Smooth muscle cell (in vitro differentiated cells): ENCODE results near the gene ABLIM2. TPM values are rescaled to one million over a fixed set of nuclear protein-coding genes. Genes with fewer than 3 reads are reported as not detected.

Experiments used
- DNase-seq: peaks from one replicate; lab custom pipeline; 2025; ENCODE audit not compliant: unreplicated experiment; lab: John Stamatoyannopoulos, UW
- H2AFZ ChIP-seq: fragments of 200-600 bp; sonication (generic); 2 replicates; pipeline ENCODE4 v1.6.0; 2016; ENCODE audit warnings: antibody characterized with exemption, low read depth, mild to moderate bottlenecking
- H3F3A ChIP-seq: fragments of 200-600 bp; sonication (generic); 2 replicates; pipeline ENCODE4 v1.6.0; 2017; ENCODE audit warnings: antibody characterized with exemption, low read depth
- H3K27ac ChIP-seq: fragments of 200-600 bp; sonication (generic); 2 replicates; pipeline ENCODE4 v1.5.1; 2016; ENCODE audit warnings: low read depth, mild to moderate bottlenecking
- H3K27me3 ChIP-seq: fragments of 200-600 bp; sonication (generic); 2 replicates; pipeline ENCODE4 v1.6.1; 2016; ENCODE audit warnings: low read depth, mild to moderate bottlenecking
- H3K36me3 ChIP-seq: fragments of 200-600 bp; sonication (generic); 2 replicates; pipeline ENCODE4 v1.5.1; 2016; ENCODE audit warnings: low read depth
- H3K4me1 ChIP-seq: fragments of 200-600 bp; sonication (generic); 2 replicates; pipeline ENCODE4 v1.5.1; 2016; ENCODE audit warnings: low read depth
- H3K4me2 ChIP-seq: fragments of 200-600 bp; sonication (generic); 2 replicates; pipeline ENCODE4 v1.6.0; 2016; ENCODE audit warnings: mild to moderate bottlenecking
- H3K4me3 ChIP-seq: fragments of 200-600 bp; sonication (generic); 2 replicates; pipeline ENCODE4 v1.5.1; 2016; ENCODE audit warnings: mild to moderate bottlenecking
- H3K79me2 ChIP-seq: fragments of 200-600 bp; sonication (generic); 2 replicates; pipeline ENCODE4 v1.6.0; 2016; ENCODE audit warnings: low read depth, mild to moderate bottlenecking
- H3K9ac ChIP-seq: fragments of 200-600 bp; sonication (generic); 2 replicates; pipeline ENCODE4 v1.6.0; 2016; ENCODE audit warnings: low read depth
- H3K9me3 ChIP-seq: fragments of 200-600 bp; sonication (generic); replicated peaks from 2 replicates; pipeline ENCODE4 v1.5.1; 2016; ENCODE audit warnings: low read depth
- H4K20me1 ChIP-seq: fragments of 200-600 bp; sonication (generic); 2 replicates; pipeline ENCODE4 v1.6.0; 2016; ENCODE audit warnings: low read depth
- whole genome bisulfite sequencing: methylation state at CpG from one replicate; pipeline ENCODE4 v1.1.7; 2016; ENCODE audit warnings: low lambda C conversion rate; 5-methylcytosine and 5-hydroxymethylcytosine counted together
- polyA plus RNA-seq: library from polyadenylated mRNA; unstranded; fragments of >200 nt; fragmentation: Nextera tagmentation; extraction: Ambion mirVana; gene quantifications from 2 replicates; pipeline ENCODE4 v1.2.1, GENCODE V29; 2016
- total RNA-seq: library from RNA; depleted of rRNA; stranded (reverse); fragments of >200 nt; gene quantifications from 2 replicates; pipeline ENCODE4 v1.2.3, GENCODE V29; 2014
- TF ChIP-seq, protein P1 (sequence below): fragments of 200-600 bp; sonication (generic); IDR thresholded peaks from 2 replicates; pipeline ENCODE4 v1.5.1; 2017; ENCODE audit warnings: borderline replicate concordance, mild to moderate bottlenecking, antibody characterized with exemption; ENCODE audit not compliant: insufficient read depth, poor library complexity, severe bottlenecking

ABLIM2 gene
- total and polyA plus RNA-seq, 2 experiments from 2014 or later = 0.08 TPM; not detected in 1

DNA sequence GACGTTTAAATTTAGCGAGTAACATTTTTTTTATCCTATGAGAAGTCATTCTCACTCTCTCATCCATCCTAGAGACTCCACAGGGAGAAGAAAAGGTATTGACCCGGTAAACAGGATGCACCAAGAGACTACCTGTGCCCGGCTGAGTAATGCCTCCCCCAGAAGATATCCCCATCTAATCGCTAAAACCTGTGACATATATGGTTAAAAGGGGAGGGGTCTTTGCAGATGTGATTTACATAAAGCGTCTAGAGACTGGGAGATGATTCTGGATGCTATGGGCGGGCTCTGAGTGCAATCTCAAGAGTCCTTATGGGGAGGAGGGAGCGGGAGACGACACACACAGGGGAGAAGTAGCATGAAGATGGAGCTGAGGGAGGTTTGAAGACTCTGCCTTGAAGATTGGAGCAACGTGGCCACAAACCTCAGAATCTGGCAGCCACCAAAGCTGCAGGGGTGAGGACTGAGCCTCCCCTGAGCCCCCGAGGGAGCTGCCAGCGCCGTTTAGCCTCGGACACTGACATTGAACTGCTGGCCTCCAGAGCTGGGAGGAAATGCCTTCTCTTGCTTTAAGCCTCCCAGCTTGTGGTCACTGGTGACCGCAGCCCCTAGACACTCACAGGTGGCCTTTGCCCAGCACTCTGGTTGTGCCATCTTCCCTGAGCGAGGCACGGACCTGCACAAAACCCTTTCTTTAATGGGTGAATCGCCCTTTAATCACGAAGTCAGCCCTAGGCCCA lies 11.2 kb downstream of the ABLIM2 start:
- Histone ChIP-seq H3K27me3 (peaks cover 6% of the 10 kb centered on the region), H3K4me2 (no peak overlapping the region)
- 71% methylated on average over 19 of the region's 19 CpGs for WGBS

DNA sequence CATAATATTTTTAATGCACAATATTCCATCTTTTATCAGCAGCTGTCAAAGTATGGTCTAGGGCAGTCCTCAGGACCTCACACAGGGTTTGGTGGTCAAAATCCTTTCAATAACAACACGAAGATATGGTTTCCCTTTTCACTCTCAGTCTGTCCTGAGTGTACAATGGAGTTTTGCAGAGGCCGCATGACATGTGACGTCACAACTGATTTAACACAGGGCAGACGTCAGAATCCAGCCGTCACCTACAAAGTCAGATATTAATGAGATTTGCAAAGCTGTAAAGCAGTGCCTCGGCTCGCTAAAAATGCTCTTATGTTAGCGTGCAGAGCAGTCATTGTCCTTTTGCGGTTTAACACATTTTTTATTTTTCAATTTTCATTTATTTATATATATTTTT lies 12.5 kb downstream of the ABLIM2 start:
- no peaks in the 10 kb centered on the region for H3K4me1 ChIP-seq
- no peak overlapping the region for H3K9ac ChIP-seq
- no peaks in the 10 kb centered on the region for H3K36me3 ChIP-seq
- H3K9me3 ChIP-seq = no peaks in the 10 kb centered on the region
- peaks cover 6% of the 10 kb centered on the region for H3K27me3 ChIP-seq
- H3K27ac ChIP-seq = no peak overlapping the region
- H2AFZ ChIP-seq = no peak overlapping the region
- H3K4me2 ChIP-seq = no peak overlapping the region
- no peaks in the 10 kb centered on the region for H3F3A ChIP-seq
- H3K4me3 ChIP-seq = no peak overlapping the region
- WGBS = 85% methylated on average over 9 of the region's 9 CpGs
- H4K20me1 ChIP-seq = no peaks in the 10 kb centered on the region
- no peaks in the 10 kb centered on the region for H3K79me2 ChIP-seq
- no peak for DNase-seq
- TF ChIP-seq, protein P1, sequence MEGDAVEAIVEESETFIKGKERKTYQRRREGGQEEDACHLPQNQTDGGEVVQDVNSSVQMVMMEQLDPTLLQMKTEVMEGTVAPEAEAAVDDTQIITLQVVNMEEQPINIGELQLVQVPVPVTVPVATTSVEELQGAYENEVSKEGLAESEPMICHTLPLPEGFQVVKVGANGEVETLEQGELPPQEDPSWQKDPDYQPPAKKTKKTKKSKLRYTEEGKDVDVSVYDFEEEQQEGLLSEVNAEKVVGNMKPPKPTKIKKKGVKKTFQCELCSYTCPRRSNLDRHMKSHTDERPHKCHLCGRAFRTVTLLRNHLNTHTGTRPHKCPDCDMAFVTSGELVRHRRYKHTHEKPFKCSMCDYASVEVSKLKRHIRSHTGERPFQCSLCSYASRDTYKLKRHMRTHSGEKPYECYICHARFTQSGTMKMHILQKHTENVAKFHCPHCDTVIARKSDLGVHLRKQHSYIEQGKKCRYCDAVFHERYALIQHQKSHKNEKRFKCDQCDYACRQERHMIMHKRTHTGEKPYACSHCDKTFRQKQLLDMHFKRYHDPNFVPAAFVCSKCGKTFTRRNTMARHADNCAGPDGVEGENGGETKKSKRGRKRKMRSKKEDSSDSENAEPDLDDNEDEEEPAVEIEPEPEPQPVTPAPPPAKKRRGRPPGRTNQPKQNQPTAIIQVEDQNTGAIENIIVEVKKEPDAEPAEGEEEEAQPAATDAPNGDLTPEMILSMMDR = no peak

More for the DNA sequence above, 11.2 kb downstream of the ABLIM2 start:
- TF ChIP-seq, protein P1 = no peak
- no peak for DNase-seq
- Histone ChIP-seq H3F3A (no peaks in the 10 kb centered on the region), H3K9ac (no peak overlapping the region), H3K4me1 (no peaks in the 10 kb centered on the region), H3K9me3 (no peaks in the 10 kb centered on the region), H3K36me3 (no peaks in the 10 kb centered on the region), H2AFZ (no peak overlapping the region), H3K4me3 (no peak overlapping the region), H3K79me2 (no peaks in the 10 kb centered on the region), H3K27ac (no peak overlapping the region), H4K20me1 (no peaks in the 10 kb centered on the region)

DNA sequence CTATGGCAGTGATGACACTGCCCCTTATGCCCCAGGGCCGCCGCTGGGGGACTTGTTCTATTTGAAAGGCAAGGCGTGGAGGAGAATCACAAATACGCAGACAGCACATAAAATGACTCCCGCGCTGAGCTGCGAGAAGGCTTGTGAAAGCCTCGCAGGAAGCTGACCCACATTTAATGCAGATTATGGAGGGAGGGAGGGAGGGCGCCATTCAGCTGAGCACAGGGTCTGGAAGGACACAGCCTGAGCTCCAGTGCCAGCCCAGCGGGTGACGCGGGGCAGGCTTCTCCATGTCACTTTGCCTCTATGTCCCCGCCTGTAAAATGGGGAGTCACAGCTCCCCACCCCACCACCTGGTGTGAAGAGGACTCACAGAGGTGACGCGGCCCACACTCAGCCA lies 14.3 kb downstream of the ABLIM2 start:
- H2AFZ ChIP-seq = no peak overlapping the region
- H3K4me3 ChIP-seq = no peak overlapping the region
- WGBS = 33% methylated on average over 15 of the region's 15 CpGs
- peaks cover 6% of the 10 kb centered on the region for H3K27me3 ChIP-seq
- TF ChIP-seq, protein P1 = no peak
- no peak for DNase-seq
- no peaks in the 10 kb centered on the region for H4K20me1 ChIP-seq
- H3K79me2 ChIP-seq = no peaks in the 10 kb centered on the region
- no peak overlapping the region for H3K9ac ChIP-seq
- no peak overlapping the region for H3K4me2 ChIP-seq
- no peaks in the 10 kb centered on the region for H3K9me3 ChIP-seq
- H3K4me1 ChIP-seq = no peaks in the 10 kb centered on the region
- no peak overlapping the region for H3K27ac ChIP-seq
- no peaks in the 10 kb centered on the region for H3F3A ChIP-seq
- H3K36me3 ChIP-seq = no peaks in the 10 kb centered on the region
